GM21619 (cell line): ENCODE measurements around the gene TRPM7.
"Not testable (repeated sequence)": the region's sequence is repeated elsewhere in the genome, so short reads cannot be mapped to it uniquely, and the experiment has no call there.

Experiments
- ATAC-seq: cut with Tn5 transposase; IDR thresholded peaks from one replicate; pipeline ENCODE4 v1.9.1; 2021; ENCODE audit not compliant: unreplicated experiment

The TRPM7 gene

GRCh38 chr15:50665938-50666337 lies 20.7 kb downstream of the TRPM7 start:
- no peak for ATAC-seq

DNA sequence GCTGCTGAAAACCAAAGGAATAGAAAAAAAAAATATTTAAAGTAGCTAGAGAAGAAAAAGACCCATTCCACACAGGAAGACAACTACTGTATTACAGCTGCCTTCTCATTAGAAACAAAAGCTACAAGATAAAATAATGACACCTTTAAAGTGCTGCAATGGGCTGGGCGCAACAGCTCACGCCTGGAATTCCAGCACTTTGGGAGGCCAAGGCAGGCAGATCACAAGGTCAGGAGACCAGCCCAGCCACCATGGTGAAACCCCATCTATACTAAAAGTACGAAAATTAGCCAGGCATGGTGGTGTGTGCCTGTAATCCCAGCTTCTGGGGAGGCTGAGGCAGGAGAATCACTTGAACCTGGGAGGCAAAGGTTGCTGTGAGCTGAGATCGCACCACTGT lies 31.0 kb downstream of the TRPM7 start:
- no peak for ATAC-seq

- ATAC-seq = no peak
Observed at GRCh38 chr15:50653156-50653743, 33.3 kb downstream of the TRPM7 start.

DNA sequence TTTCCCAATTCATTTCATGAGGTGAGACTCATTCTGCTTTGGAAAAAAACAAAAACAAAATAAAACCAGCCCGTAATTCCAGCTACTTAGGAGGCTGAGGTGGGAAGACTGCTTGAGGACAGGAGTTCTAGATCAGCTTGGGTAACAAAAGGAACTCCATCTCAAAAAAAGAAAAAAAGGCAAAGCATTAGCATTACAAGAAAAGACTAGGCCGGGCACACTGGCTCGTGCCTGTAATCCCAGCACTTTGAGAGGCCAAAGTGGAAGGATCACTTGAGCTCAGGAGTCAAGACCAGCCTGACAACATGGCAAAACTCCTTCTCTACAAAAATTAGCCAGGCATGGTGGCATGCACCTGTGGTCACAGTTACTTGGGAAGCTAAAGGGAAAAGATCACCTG lies 33.9 kb downstream of the TRPM7 start:
- no peak for ATAC-seq

GRCh38 chr15:50641318-50641717 lies 45.3 kb downstream of the TRPM7 start:
- no peak for ATAC-seq

- no peak for ATAC-seq
Observed at GRCh38 chr15:50636146-50636545, 50.5 kb downstream of the TRPM7 start.

- ATAC-seq = no peak
Observed at GRCh38 chr15:50633653-50634052, 52.9 kb downstream of the TRPM7 start.

GRCh38 chr15:50628421-50628820 lies 58.2 kb downstream of the TRPM7 start:
- ATAC-seq = no peak

DNA sequence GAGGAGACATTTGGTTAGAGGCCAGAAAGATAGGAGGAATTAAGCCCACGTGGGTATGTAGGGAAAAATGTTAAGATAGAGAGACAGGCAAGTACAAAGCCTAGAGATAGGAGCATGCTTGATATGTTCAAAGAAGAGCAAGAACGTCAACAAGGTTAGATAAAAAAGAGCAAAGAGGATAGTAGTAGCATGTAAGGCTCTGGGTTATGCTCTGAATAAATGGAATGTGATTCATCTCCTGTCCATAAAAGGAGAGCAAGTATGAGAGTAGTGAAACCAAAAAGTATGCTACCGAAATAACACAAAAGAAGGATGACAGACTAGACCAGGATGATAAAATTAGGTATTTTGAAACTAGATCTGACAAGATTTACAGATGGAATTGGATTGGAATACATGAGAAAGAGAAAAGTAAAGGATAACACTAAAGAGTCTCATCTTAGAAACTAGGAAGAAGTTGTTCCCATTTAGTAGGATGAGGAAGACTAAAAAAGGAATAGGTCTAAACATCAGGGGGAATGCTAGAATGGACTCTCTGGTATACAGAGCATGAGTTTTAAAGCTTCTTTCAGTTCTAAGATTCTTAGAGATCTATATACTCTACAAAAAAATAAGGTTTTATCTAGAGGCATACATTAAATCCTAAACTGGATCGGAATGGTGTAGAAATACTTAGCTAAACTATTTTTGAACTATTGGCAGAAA lies 59.1 kb downstream of the TRPM7 start:
- ATAC-seq = no peak

DNA sequence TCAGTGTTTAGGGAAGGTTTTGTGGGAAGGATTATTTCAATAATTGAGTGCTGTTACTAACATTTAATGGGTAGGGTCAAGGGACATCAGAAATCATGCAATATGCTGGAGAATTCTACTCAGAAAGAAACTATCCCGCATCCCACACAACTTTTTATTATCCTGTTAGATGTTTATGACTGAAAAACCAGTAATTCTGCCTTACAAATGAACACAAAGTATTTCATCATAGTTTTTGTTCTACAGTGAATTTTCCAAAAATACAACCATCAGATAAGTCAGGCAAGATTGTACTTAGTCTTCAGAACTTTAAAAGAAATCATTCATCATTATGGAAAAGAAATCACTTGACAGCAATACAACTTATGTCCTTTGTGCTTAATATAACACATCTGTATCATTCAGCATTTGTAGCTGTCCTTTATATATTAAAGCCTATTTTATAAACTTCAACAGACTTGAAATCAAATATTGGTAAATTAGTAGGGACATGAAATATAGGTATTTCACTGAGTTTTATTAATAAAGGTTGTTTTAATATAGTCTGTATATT lies 61.9 kb downstream of the TRPM7 start:
- no peak for ATAC-seq

DNA sequence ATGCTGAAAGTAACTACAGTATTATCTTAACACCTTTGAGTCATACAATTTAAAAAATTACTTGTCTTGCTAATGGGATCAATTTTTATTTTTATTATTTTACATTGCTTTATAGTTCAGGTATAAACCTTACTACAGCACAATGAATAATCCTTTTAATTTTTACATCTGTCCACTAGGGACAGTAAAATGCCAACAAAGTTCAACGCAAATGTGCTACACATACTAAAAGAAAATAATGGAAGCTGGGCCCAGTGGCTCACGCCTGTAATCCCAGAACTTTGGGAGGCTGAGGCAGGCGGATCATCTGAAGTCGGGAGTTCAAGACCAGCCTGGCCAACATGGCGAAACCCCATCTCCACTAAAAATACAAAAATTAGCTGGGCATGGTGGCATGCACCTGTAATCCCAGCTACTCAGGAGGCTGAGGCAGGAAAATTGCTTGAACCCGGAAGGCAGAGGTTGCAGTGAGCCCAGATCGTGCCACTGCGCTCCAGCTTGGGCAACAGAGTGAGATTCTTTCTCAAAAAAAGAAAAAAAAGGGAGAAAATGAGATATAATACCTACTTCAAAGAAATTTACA lies 64.1 kb downstream of the TRPM7 start:
- ATAC-seq = not testable (repeated sequence)

DNA sequence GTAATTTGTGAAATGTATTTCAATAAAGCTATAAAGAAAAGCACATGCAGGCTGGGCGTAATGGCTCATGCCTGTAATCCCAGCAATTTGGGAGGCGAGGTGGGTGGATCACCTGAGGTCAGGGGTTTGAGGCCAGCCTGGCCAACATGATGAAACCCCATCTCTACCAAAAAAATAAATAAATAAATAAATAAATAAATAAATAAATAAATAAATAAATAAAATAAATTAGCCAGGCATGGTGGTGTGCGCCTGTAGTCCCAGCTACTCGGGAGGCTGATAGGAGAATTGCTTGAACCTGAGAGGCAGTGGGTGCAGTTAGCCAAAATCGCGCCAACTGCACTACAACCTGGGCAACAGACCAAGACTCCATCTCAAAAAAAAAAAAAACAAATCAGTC lies 69.6 kb downstream of the TRPM7 start:
- not testable (repeated sequence) for ATAC-seq

- ATAC-seq = not testable (repeated sequence)
Observed at GRCh38 chr15:50616554-50616953, 70.0 kb downstream of the TRPM7 start.

- no peak for ATAC-seq
Observed at GRCh38 chr15:50613600-50613999, 73.0 kb downstream of the TRPM7 start.

DNA sequence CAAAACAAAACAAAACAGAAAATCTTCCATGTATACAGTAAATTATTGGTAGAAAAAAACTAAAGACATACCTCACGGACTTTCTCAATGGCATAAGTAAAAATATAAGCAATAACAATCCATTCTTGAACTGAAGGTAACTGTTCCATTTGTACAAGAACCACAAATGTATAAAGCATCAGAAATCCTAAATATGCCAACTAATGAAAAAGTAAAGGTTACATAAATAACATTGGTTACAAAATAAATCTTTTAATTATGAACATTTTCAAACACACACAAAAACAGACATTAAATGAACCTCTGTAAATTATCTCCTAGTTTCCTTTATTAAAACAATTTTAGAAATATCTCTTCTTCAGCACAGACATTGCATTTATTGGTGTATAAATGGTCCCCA lies 79.5 kb downstream of the TRPM7 start:
- no peak for ATAC-seq

DNA sequence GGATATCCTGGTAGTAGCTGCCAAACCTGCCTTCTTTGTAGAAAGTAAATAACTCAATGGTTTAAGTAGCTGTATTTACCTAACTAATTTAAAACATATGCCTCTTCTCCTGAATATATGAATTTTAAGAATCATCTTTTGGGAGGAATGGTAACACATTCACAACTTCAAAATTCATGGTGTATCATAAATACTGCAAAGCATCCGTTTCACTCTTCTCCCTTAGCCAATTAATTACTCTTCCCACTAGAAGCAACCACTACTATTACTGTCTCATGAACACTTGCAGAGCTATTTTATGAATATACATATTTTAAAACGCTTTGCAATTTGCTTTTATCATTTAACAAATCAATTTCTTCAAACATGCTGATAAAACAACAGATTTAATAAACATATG lies 81.1 kb downstream of the TRPM7 start:
- ATAC-seq = no peak

DNA sequence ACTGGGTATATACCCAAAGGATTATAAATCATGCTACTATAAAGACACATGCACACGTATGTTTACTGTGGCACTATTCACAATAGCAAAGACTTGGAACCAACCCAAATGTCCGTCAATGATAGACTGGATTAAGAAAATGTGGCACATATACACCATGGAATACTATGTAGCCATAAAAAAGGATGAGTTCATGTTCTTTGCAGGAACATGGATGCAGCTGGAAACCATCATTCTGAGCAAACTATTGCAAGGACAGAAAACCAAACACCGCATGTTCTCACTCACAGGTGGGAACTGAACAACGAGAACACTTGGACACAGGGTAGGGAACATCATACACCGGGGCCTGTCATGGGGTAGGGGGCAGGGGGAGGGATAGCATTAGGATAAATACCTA lies 84.6 kb downstream of the TRPM7 start:
- not testable (repeated sequence) for ATAC-seq

GRCh38 chr15:50594311-50594710 lies 92.3 kb downstream of the TRPM7 start:
- no peak for ATAC-seq

DNA sequence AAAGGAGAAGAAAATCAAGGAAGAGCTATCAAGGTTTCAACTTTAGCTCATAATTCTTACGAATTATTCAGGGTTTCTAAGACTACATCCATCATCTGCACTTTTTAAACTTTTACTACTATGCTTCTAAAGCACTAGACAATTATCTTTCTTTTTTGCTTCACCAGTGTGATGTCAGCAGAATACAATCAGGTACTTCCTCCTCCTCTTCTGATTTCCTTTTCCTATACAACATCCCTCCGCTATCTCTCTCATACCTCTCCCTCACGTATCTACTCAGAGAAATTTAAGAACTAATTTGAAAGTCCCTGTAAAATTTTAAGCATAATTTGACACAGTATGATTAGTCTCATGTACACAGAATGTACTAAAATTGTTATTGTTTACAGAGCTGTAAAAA lies 92.8 kb downstream of the TRPM7 start:
- no peak for ATAC-seq

DNA sequence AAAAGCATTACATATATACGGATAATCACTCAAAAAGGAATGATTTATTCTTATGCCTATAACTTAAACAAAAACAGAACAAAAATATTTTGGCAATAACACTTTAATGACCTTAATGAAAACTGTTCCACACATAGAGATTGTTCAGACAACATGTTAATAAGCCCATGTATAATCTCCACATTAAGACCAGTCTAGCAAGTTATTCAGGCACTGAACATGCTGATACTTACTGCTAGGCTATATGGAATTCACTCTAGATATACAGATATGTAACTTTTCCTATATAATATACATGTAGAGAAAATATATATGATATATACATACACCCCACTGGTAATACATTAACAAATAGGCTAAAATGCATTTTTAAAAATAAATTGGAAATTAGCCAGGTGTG lies 96.3 kb downstream of the TRPM7 start:
- no peak for ATAC-seq

GRCh38 chr15:50577492-50577891 lies 109.1 kb downstream of the TRPM7 start:
- ATAC-seq = no peak

- ATAC-seq = no peak
Observed at GRCh38 chr15:50576166-50576565, 110.4 kb downstream of the TRPM7 start.
